Activated CD8-positive, alpha-beta memory T cell treated with anti-CD3 and anti-CD28 coated beads, Interleukin-2, amount 50 U/mL, for 4 hours (primary cell): ENCODE results near the gene ZBTB8A.
"Not testable (repeated sequence)": the region's sequence is repeated elsewhere in the genome, so short reads cannot be mapped to it uniquely, and the experiment has no call there.

Source experiments
- DNase-seq: peaks from one replicate; pipeline ENCODE4 v3.0.0-alpha.2; 2020

The ZBTB8A gene

GRCh38 chr1:32622806-32623681 is 83.8 kb downstream of the ZBTB8A start:
- no peak for DNase-seq

- peak; percentile 26 for DNase-seq
Measured at GRCh38 chr1:32623775-32624174, 84.5 kb downstream of the ZBTB8A start.

- no peak for DNase-seq
Measured at GRCh38 chr1:32626176-32626575, 86.9 kb downstream of the ZBTB8A start.

- no peak for DNase-seq
Measured at GRCh38 chr1:32627596-32628162, 88.5 kb downstream of the ZBTB8A start.

- not testable (repeated sequence) for DNase-seq
Measured at GRCh38 chr1:32630173-32630572, 90.9 kb downstream of the ZBTB8A start.

GRCh38 chr1:32632829-32633228 is 93.6 kb downstream of the ZBTB8A start:
- DNase-seq, result no peak

- DNase-seq, result no peak
Measured at GRCh38 chr1:32635508-32636277, 96.5 kb downstream of the ZBTB8A start.

- DNase-seq, result no peak
Measured at GRCh38 chr1:32636914-32637645, 97.9 kb downstream of the ZBTB8A start.

GRCh38 chr1:32639489-32640075 is 100.4 kb downstream of the ZBTB8A start:
- no peak for DNase-seq

- DNase-seq, result not testable (repeated sequence)
Measured at GRCh38 chr1:32642292-32642827, 103.1 kb downstream of the ZBTB8A start.

- DNase-seq, result no peak
Measured at GRCh38 chr1:32644426-32644825, 105.2 kb downstream of the ZBTB8A start.

GRCh38 chr1:32647308-32648134 is 108.3 kb downstream of the ZBTB8A start:
- DNase-seq, result no peak

- DNase-seq, result peak; percentile 82
Measured at GRCh38 chr1:32650248-32650751, 111.1 kb downstream of the ZBTB8A start, which contains the start of gene ZBTB8OS. Gene ZBTB8OS, minus strand, starts transcription at chr1:32650550. Its CDS starts 21 bp downstream, at chr1:32650529.

- peak; percentile 99 for DNase-seq
Measured at GRCh38 chr1:32650752-32651460, 111.7 kb downstream of the ZBTB8A start, which contains the start of gene RBBP4. Gene RBBP4, plus strand, starts transcription at chr1:32651208. Its CDS starts 99 bp downstream, at chr1:32651307.

- DNase-seq, result no peak
Measured at GRCh38 chr1:32651461-32652073, 112.3 kb downstream of the ZBTB8A start.

- no peak for DNase-seq
Measured at GRCh38 chr1:32652244-32652962, 113.2 kb downstream of the ZBTB8A start.
